Activated naive CD4-positive, alpha-beta T cell treated with anti-CD3 and anti-CD28 coated beads for 36 hours (primary cell): Measurements from ENCODE around the gene C10orf88. TPM values are rescaled to one million over a fixed set of nuclear protein-coding genes. Genes with fewer than 3 reads are reported as not detected.
"Not testable (repeated sequence)": the region's sequence is repeated elsewhere in the genome, so short reads cannot be mapped to it uniquely, and the experiment has no call there.

Source experiments
- CTCF ChIA-PET: fragments of 350-600 bp; sonication (Branson Sonifier 250); formaldehyde crosslinking; loops from one replicate; lab custom pipeline; 2021; ENCODE audit warnings: antibody characterized with exemption; lab: Charles Lee
- DNase-seq: peaks from one replicate; pipeline ENCODE4 v3.0.0-alpha.2; 2020
- H3K27ac Mint-ChIP-seq: one replicate; pipeline ENCODE4 v1.8.0; 2021; ENCODE audit warnings: mild to moderate bottlenecking, mixed read lengths
- H3K27me3 Mint-ChIP-seq: one replicate; pipeline ENCODE4 v1.8.0; 2021; ENCODE audit warnings: low read depth, mixed read lengths
- H3K36me3 Mint-ChIP-seq: one replicate; pipeline ENCODE4 v1.8.0; 2021; ENCODE audit warnings: low read depth, mixed read lengths
- H3K4me1 Mint-ChIP-seq: one replicate; pipeline ENCODE4 v1.8.0; 2021; ENCODE audit warnings: low read depth, mixed read lengths
- H3K4me3 Mint-ChIP-seq: one replicate; pipeline ENCODE4 v1.8.0; 2021; ENCODE audit warnings: mild to moderate bottlenecking, moderate library complexity, mixed read lengths
- H3K9me3 Mint-ChIP-seq: one replicate; pipeline ENCODE4 v1.8.0; 2021; ENCODE audit warnings: mixed read lengths
- intact Hi-C: fragments of 100-400 bp; cut with micrococcal nuclease; formaldehyde crosslinking; loops from one replicate; pipeline ENCODE4 v1.15.1; 2023
- total RNA-seq, 2 experiments: library from RNA; stranded (reverse); gene quantifications; one replicate each; pipeline ENCODE4 v1.2.3, GENCODE V29; 2021

The C10orf88 gene
- total RNA-seq, 2 experiments from 2014 or later: 4.2 to 5.2 TPM

DNA sequence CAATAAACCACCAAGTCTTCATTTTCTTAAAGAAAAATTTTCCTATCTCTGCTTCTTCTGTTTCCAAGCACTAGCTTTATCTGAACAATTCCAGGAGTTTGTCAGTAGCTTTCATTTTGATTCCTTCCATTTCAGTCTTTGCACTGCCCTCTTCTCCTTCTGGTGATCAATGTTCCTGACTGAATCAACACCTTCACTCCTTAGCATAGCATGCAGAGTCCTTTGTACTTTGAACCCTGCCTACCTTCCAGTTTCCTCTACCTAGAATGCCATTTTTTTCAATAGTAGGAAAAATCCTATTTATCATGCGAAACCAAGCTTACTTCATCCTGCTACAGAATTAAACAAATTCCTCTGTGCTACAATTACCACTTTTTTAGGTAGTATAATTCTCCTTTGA is 1.9 kb upstream of the C10orf88 start:
- H3K4me3 Mint-ChIP-seq: no peak overlapping the region
- H3K36me3 Mint-ChIP-seq: peaks cover 5% of the 10 kb centered on the region
- no peaks in the 10 kb centered on the region for H3K27me3 Mint-ChIP-seq
- CTCF ChIA-PET: interaction anchor here (0.9 kb wide), 1 partner anchor 11 kb away, joined by 3 read pairs; no protein-coding TSS in a partner anchor
- no peak for DNase-seq
- peaks cover 25% of the 10 kb centered on the region for H3K4me1 Mint-ChIP-seq
- intact Hi-C loops: loop anchor here (10.0 kb wide), 1 partner anchor 581 kb away; the partner anchor contains the start of gene PLEKHA1
- H3K9me3 Mint-ChIP-seq: no peaks in the 10 kb centered on the region
- H3K27ac Mint-ChIP-seq: no peak overlapping the region

GRCh38 chr10:122954731-122955050 is 664 bp upstream of the C10orf88 start:
- Mint-ChIP-seq H3K4me3 (peak overlapping the region; percentile 81), H3K9me3 (no peaks in the 10 kb centered on the region), H3K4me1 (peaks cover 28% of the 10 kb centered on the region), H3K36me3 (peaks cover 8% of the 10 kb centered on the region), H3K27me3 (no peaks in the 10 kb centered on the region), H3K27ac (no peak overlapping the region)
- CTCF ChIA-PET: no interaction called here
- intact Hi-C loops: loop anchor here (1.0 to 10.0 kb wide), 7 partner anchors 26 to 1027 kb away; partner anchors contain the start of genes ATE1, BUB3, FAM24B and HMX3
- DNase-seq: no peak

DNA sequence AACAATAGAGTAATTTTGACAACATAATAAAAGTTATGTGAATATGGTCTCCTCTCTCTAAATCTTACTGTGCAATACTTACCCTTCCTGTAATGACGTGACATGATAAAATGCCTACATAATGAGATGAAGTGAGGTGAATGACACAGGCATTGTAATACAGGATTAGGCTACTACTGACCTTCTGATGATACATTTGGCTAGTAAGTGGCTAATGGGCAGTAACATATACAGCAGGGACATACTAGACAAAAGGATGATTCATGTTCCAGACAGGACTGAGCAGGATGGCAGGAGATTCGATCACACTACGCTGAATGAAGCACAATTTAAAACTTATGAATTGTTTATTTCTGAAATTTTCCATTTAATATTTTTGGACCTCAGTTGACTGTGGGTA is 4.7 kb downstream of the C10orf88 start:
- Mint-ChIP-seq H3K36me3 (peaks cover 32% of the 10 kb centered on the region), H3K9me3 (no peaks in the 10 kb centered on the region), H3K27ac (no peak overlapping the region), H3K27me3 (no peaks in the 10 kb centered on the region), H3K4me1 (peaks cover 26% of the 10 kb centered on the region), H3K4me3 (no peak overlapping the region)
- no peak for DNase-seq
- intact Hi-C loops: no loop called here
- CTCF ChIA-PET: no interaction called here

- intact Hi-C loops: no loop called here
- no peaks in the 10 kb centered on the region for H3K9me3 Mint-ChIP-seq
- no peak overlapping the region for H3K27ac Mint-ChIP-seq
Measured at GRCh38 chr10:122939856-122940543, 14.0 kb downstream of the C10orf88 start.

DNA sequence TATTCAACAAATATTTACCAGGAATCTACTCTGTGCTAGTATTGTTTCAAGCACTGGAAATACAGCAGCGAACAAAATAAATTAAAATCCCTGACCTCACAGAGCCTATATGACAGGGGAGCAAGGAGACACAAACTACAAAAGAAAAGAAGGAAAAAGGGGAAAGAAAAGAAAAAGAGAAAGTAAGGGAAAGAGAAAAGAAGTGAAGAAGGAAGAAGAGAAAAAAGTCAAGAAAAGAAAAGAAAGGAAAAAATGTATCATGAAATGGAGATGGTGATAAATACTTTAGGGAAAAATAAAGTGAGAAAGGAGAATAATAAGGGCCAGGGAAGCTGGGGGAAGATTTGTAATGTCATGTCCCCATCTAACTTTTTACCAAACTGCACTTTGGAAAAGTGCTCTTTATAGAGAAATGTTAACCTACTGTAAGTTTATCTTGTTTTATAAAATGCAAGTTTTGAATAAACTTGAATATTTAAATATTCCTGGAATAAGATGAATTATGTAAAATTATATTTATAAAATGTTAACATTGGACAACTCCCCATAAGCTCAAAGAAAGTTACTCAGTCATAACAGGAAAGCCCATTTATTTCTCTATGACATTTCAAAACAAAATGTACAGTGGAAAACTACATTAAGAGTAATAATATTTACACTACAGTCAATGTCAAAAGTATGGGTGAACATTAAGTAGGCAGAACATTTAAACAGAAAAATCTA is 14.7 kb downstream of the C10orf88 start:
- Mint-ChIP-seq H3K27ac (no peak overlapping the region), H3K4me3 (no peak overlapping the region), H3K4me1 (peaks cover 5% of the 10 kb centered on the region), H3K36me3 (peaks cover 38% of the 10 kb centered on the region), H3K9me3 (no peaks in the 10 kb centered on the region), H3K27me3 (no peaks in the 10 kb centered on the region)
- intact Hi-C loops: no loop called here
- CTCF ChIA-PET: no interaction called here
- no peak for DNase-seq

More at GRCh38 chr10:122939856-122940543, 14.0 kb downstream of the C10orf88 start:
- H3K4me1 Mint-ChIP-seq: peaks cover 5% of the 10 kb centered on the region
- H3K36me3 Mint-ChIP-seq: peaks cover 35% of the 10 kb centered on the region
- DNase-seq: no peak
- no peak overlapping the region for H3K4me3 Mint-ChIP-seq
- H3K27me3 Mint-ChIP-seq: no peaks in the 10 kb centered on the region
- CTCF ChIA-PET: interaction anchor here (0.6 kb wide), 1 partner anchor 50 kb away, joined by 3 read pairs; no protein-coding TSS in a partner anchor

DNA sequence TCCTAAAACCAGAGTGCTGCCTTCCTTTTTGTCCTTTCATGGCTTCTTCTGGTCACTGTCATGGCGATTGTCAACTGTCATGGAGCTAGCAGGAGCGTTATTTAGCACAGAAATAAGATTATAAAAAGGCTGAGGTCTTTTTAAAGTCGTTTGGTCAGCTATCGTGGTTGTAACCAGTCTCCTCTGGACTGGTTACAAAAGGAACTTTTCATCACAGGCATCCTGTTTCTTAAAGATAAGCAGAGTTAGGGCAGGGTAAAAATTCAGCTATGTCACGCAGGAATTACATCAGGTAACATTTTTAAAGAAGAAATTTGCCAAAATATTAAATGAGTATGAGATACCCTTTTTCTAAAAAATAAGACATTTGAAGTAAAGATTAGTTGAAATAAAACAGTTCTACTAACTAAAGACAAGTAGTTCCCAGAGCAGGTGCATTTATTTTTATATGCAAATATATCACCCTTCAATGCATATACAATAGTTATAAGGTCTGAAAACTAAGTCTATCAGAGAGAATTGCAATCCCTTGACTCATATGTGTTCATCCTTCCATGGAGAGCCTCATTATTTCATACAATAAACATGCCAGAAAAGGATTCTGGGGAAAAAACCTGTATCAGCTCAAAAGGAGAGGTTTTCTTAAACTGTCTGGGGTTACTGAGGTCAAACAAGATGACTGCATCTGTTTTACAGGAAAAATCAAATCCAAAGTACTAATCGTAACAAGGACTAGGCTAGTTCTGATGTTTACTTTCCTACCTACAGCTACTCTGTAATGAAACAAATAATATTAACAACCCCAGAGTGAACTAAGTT is 22.7 kb downstream of the C10orf88 start:
- intact Hi-C loops: no loop called here
- Mint-ChIP-seq H3K36me3 (peaks cover 11% of the 10 kb centered on the region), H3K9me3 (no peaks in the 10 kb centered on the region), H3K4me3 (no peak overlapping the region), H3K27me3 (no peaks in the 10 kb centered on the region), H3K27ac (no peak overlapping the region), H3K4me1 (no peaks in the 10 kb centered on the region)
- no peak for DNase-seq
- CTCF ChIA-PET: interaction anchor here (0.6 to 0.7 kb wide), 2 partner anchors 14 to 716 kb away, joined by 3 read pairs; no protein-coding TSS in a partner anchor

- H3K4me1 Mint-ChIP-seq: no peaks in the 10 kb centered on the region
- H3K9me3 Mint-ChIP-seq: no peaks in the 10 kb centered on the region
- H3K27me3 Mint-ChIP-seq: no peaks in the 10 kb centered on the region
- peaks cover 7% of the 10 kb centered on the region for H3K36me3 Mint-ChIP-seq
- intact Hi-C loops: no loop called here
- no peak overlapping the region for H3K27ac Mint-ChIP-seq
- H3K4me3 Mint-ChIP-seq: no peak overlapping the region
- DNase-seq: no peak
- CTCF ChIA-PET: no interaction called here
Measured at GRCh38 chr10:122930140-122930539, 23.9 kb downstream of the C10orf88 start.

- Mint-ChIP-seq H3K4me1 (no peaks in the 10 kb centered on the region), H3K4me3 (no peak overlapping the region), H3K36me3 (peaks cover 2% of the 10 kb centered on the region), H3K27me3 (peaks cover 7% of the 10 kb centered on the region), H3K27ac (no peak overlapping the region), H3K9me3 (no peaks in the 10 kb centered on the region)
- CTCF ChIA-PET: no interaction called here
- no peak for DNase-seq
- intact Hi-C loops: no loop called here
Measured at GRCh38 chr10:122915700-122916099, 38.3 kb downstream of the C10orf88 start.

DNA sequence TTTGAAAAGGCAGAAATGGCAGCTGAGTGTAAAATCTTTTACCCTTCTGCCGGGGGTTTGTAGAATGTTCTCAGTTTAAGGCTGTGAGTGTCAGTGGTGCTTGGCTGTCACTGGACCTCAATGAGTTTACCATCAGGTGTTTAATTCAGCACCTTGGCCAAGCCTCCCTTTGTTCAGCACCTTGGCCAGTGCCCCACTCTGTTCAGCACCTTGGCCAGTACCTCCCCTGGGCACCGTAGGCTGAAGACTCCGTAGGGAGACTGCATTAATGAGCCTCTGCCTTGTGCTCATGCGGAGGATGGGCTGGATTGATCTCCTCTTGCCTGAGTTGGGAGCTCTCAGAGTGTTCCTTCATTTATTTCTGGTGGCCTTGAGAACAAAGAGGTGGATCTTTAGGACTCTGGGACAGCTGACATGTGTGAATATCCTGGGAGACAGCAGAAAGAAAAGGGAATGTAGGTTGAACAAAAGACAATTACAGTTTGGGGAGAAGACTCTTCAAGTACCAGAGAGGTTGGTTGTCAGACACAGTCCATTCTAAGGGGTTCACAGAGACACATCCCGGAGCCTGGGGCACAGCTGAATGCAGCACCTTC is 42.0 kb downstream of the C10orf88 start:
- Mint-ChIP-seq H3K36me3 (peaks cover 2% of the 10 kb centered on the region), H3K9me3 (no peaks in the 10 kb centered on the region), H3K27ac (no peak overlapping the region), H3K4me1 (no peaks in the 10 kb centered on the region), H3K27me3 (peaks cover 8% of the 10 kb centered on the region), H3K4me3 (no peak overlapping the region)
- CTCF ChIA-PET: no interaction called here
- intact Hi-C loops: loop anchor here (2.0 kb wide), 1 partner anchor 33 kb away; the partner anchor contains the start of gene FAM24B
- DNase-seq: peak; percentile 74

GRCh38 chr10:122910310-122910709 is 43.7 kb downstream of the C10orf88 start, which contains the start of gene FAM24A:
TSS of gene FAM24A (plus strand) at chr10:122910610. CDS start at chr10:122911635, 1,025 bp downstream.
- CTCF ChIA-PET: no interaction called here
- peaks cover 11% of the 10 kb centered on the region for H3K27me3 Mint-ChIP-seq
- intact Hi-C loops: no loop called here
- no peak within 1 kb of the TSS for H3K27ac Mint-ChIP-seq
- H3K4me1 Mint-ChIP-seq: no peaks in the 10 kb centered on the region
- no peak for DNase-seq
- no peaks in the 10 kb centered on the region for H3K9me3 Mint-ChIP-seq
- no peaks in the 10 kb centered on the region for H3K36me3 Mint-ChIP-seq
- H3K4me3 Mint-ChIP-seq: no peak within 1 kb of the TSS

- intact Hi-C loops, CTCF ChIA-PET, H3K4me3 Mint-ChIP-seq, DNase-seq, H3K36me3 Mint-ChIP-seq, H3K27ac Mint-ChIP-seq, H3K4me1 Mint-ChIP-seq: not testable (repeated sequence)
- Mint-ChIP-seq H3K9me3 (peaks cover 11% of the 10 kb centered on the region), H3K27me3 (peaks cover 30% of the 10 kb centered on the region)
Measured at GRCh38 chr10:122903861-122904260, 50.2 kb downstream of the C10orf88 start.
